ENCODE measurements around the gene MPI.

MPI gene

DNA sequence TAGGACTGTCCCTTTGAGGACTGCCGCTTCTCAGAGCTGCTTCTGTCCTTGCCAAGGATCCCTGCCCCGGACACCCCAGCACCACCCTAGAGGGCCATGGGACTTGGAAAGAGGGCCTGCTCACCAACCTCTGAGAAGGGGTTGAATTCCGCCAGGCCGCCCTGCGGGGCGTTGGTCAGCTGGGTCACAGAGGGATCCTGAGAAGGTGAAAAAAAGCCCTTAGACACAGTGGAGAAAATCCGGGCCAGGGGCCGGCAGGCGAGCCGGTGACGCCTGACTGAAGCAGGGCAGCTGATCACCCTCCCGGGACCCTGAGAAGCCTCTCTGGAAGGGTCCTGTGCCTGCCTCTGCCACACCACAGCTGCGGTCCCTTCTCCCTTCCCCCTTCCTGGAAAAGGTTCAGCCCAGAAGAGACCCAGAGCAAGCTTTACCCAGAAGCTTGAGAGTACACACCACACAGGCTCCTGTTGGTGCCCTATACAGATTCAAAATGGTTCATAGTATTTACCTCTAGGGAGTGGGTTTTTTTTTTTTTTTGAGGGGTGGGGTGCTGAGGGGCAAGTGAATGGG lies 35.3 kb upstream of the MPI start:
- peaks cover 55% of the 10 kb centered on the region for H3K36me3 ChIP-seq (replicated peaks)
- H3K9me3 ChIP-seq: no peaks in the 10 kb centered on the region
- no peaks in the 10 kb centered on the region for H3K27me3 ChIP-seq (ENCODE audit: low read depth)
- no peaks in the 10 kb centered on the region for H3K4me1 ChIP-seq
- H3K4me3 ChIP-seq: no peak overlapping the region
- no peak for DNase-seq (ENCODE audit: low spot score in 2 of 2)
- in situ Hi-C loops (cut with MboI; ENCODE audit: low sequenced_read_pairs): no loop called here

DNA sequence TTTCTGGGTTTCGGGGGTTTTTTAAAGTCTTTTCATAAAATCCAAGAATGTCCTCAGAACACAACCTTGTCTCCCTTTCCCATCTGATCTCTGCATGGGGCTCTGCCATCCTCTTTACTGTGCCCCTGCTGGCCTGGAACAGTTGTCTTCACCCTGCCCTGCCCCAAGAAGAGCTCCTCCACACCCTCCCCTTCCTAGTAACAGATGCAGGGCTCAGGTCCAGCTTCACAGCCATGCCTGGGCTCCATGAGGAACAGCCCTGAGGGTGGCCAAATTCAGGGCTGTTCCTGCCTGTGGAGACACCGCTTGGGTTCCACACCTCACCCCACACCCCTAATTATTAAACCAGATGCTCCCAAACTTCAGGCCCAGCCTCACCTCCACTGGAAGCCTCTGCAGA lies 34.0 kb upstream of the MPI start:
- Histone ChIP-seq H3K4me1 (no peaks in the 10 kb centered on the region), H3K27me3 (ENCODE audit: low read depth) (no peaks in the 10 kb centered on the region), H3K9me3 (no peaks in the 10 kb centered on the region), H3K36me3 (replicated peaks) (peaks cover 42% of the 10 kb centered on the region), H3K4me3 (no peak overlapping the region)
- DNase-seq (ENCODE audit: low spot score in 2 of 2): no peak
- in situ Hi-C loops (cut with MboI; ENCODE audit: low sequenced_read_pairs): no loop called here

GRCh38 chr15:74856537-74856936 lies 33.3 kb upstream of the MPI start:
- in situ Hi-C loops (cut with MboI; ENCODE audit: low sequenced_read_pairs): no loop called here
- H3K4me1 ChIP-seq: no peaks in the 10 kb centered on the region
- no peaks in the 10 kb centered on the region for H3K9me3 ChIP-seq
- no peaks in the 10 kb centered on the region for H3K27me3 ChIP-seq (ENCODE audit: low read depth)
- H3K36me3 ChIP-seq (replicated peaks): peaks cover 35% of the 10 kb centered on the region
- no peak overlapping the region for H3K4me3 ChIP-seq
- DNase-seq (ENCODE audit: low spot score in 2 of 2): no peak

GRCh38 chr15:74857082-74857655 lies 32.7 kb upstream of the MPI start:
- no peaks in the 10 kb centered on the region for H3K27me3 ChIP-seq (ENCODE audit: low read depth)
- H3K4me3 ChIP-seq: no peak overlapping the region
- in situ Hi-C loops (cut with MboI; ENCODE audit: low sequenced_read_pairs): no loop called here
- no peak for DNase-seq (ENCODE audit: low spot score in 2 of 2)
- no peaks in the 10 kb centered on the region for H3K9me3 ChIP-seq
- H3K36me3 ChIP-seq (replicated peaks): peaks cover 28% of the 10 kb centered on the region
- H3K4me1 ChIP-seq: no peaks in the 10 kb centered on the region

GRCh38 chr15:74857671-74858368 lies 32.0 kb upstream of the MPI start:
- Histone ChIP-seq H3K4me3 (no peak overlapping the region), H3K4me1 (no peaks in the 10 kb centered on the region), H3K36me3 (replicated peaks) (peaks cover 22% of the 10 kb centered on the region), H3K27me3 (ENCODE audit: low read depth) (no peaks in the 10 kb centered on the region), H3K9me3 (no peaks in the 10 kb centered on the region)
- in situ Hi-C loops (cut with MboI; ENCODE audit: low sequenced_read_pairs): no loop called here
- DNase-seq (ENCODE audit: low spot score in 2 of 2): no peak

GRCh38 chr15:74858369-74858740 lies 31.5 kb upstream of the MPI start:
- DNase-seq (ENCODE audit: low spot score in 2 of 2): no peak
- peaks cover 17% of the 10 kb centered on the region for H3K36me3 ChIP-seq (replicated peaks)
- no peak overlapping the region for H3K4me3 ChIP-seq
- no peaks in the 10 kb centered on the region for H3K9me3 ChIP-seq
- in situ Hi-C loops (cut with MboI; ENCODE audit: low sequenced_read_pairs): no loop called here
- no peaks in the 10 kb centered on the region for H3K4me1 ChIP-seq
- H3K27me3 ChIP-seq (ENCODE audit: low read depth): no peaks in the 10 kb centered on the region

- Histone ChIP-seq H3K27me3 (ENCODE audit: low read depth) (no peaks in the 10 kb centered on the region), H3K9me3 (peaks cover 2% of the 10 kb centered on the region; the same call in 1 of the 2 replicates), H3K36me3 (replicated peaks) (peaks cover 18% of the 10 kb centered on the region), H3K4me1 (no peaks in the 10 kb centered on the region), H3K4me3 (no peak overlapping the region)
- no peak for DNase-seq (ENCODE audit: low spot score in 2 of 2)
- in situ Hi-C loops (cut with MboI; ENCODE audit: low sequenced_read_pairs): no loop called here
Observed at GRCh38 chr15:74863239-74864056, 26.4 kb upstream of the MPI start.

- Histone ChIP-seq H3K27me3 (ENCODE audit: low read depth) (no peaks in the 10 kb centered on the region), H3K9me3 (peaks cover 2% of the 10 kb centered on the region; the same call in 1 of the 2 replicates), H3K4me1 (0 out of 2 replicates have a peak, but pooled peaks cover under 1% of the 10 kb centered on the region), H3K4me3 (no peak overlapping the region), H3K36me3 (replicated peaks) (peaks cover 27% of the 10 kb centered on the region)
- in situ Hi-C loops (cut with MboI; ENCODE audit: low sequenced_read_pairs): no loop called here
- DNase-seq (ENCODE audit: low spot score in 2 of 2): no peak
Observed at GRCh38 chr15:74864296-74864695, 25.5 kb upstream of the MPI start.

DNA sequence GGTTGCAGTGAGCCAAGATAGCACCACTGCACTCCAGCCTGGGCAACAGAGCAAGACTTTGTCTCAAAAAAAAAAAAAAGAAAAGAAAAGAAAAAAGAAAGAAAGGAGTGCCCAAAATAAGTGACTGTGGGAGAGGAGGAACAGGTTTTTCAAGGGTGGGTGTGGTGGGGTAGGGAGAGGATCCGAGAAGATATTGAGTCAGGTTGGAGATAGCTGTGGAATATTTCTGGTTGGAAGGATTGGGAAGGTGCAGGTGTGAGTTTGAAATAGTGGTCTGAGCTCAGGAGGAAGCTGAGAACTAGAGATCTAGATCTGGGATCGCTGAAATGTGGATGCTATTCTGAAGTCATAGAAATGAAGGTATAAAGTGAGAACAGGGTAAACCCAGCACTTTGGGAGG lies 24.5 kb upstream of the MPI start:
- H3K4me1 ChIP-seq: peaks cover 11% of the 10 kb centered on the region
- H3K27me3 ChIP-seq (ENCODE audit: low read depth): no peaks in the 10 kb centered on the region
- H3K36me3 ChIP-seq (replicated peaks): peaks cover 34% of the 10 kb centered on the region
- in situ Hi-C loops (cut with MboI; ENCODE audit: low sequenced_read_pairs): no loop called here
- peaks cover 2% of the 10 kb centered on the region; the same call in 1 of the 2 replicates for H3K9me3 ChIP-seq
- no peak overlapping the region for H3K4me3 ChIP-seq
- DNase-seq (ENCODE audit: low spot score in 2 of 2): no peak

DNA sequence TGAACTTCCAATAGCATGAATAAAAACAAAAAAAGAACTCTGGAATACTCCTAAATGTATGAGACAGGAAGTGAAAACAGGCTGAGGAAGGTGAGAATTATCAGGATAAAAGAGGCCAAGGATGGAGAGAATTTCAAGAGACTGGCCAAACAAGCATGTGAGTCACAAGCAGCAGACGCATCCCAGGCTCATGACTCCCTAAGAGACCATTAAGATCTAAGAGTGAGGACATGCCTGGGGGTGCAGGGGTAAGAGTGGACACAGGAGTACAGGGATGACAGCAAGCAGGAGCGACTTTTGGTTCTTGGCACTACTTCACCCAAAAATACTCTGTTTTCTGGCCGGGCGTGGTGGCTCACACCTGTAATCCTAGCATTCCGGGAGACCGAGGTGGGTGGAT lies 23.8 kb upstream of the MPI start:
- in situ Hi-C loops (cut with MboI; ENCODE audit: low sequenced_read_pairs): no loop called here
- DNase-seq (ENCODE audit: low spot score in 2 of 2): no peak
- no peaks in the 10 kb centered on the region for H3K27me3 ChIP-seq (ENCODE audit: low read depth)
- H3K4me1 ChIP-seq: peaks cover 19% of the 10 kb centered on the region
- no peak overlapping the region for H3K4me3 ChIP-seq
- H3K9me3 ChIP-seq: peaks cover 2% of the 10 kb centered on the region; the same call in 1 of the 2 replicates
- peaks cover 34% of the 10 kb centered on the region for H3K36me3 ChIP-seq (replicated peaks)

- no peak for DNase-seq (ENCODE audit: low spot score in 2 of 2)
- Histone ChIP-seq H3K36me3 (replicated peaks) (peaks cover 34% of the 10 kb centered on the region), H3K4me1 (peaks cover 26% of the 10 kb centered on the region), H3K27me3 (ENCODE audit: low read depth) (no peaks in the 10 kb centered on the region), H3K4me3 (no peak overlapping the region), H3K9me3 (peaks cover 2% of the 10 kb centered on the region; the same call in 1 of the 2 replicates)
- in situ Hi-C loops (cut with MboI; ENCODE audit: low sequenced_read_pairs): no loop called here
Observed at GRCh38 chr15:74867466-74868038, 22.3 kb upstream of the MPI start.

- DNase-seq (ENCODE audit: low spot score in 2 of 2): no peak
- H3K36me3 ChIP-seq (replicated peaks): peaks cover 34% of the 10 kb centered on the region
- H3K4me3 ChIP-seq: no peak overlapping the region
- no peaks in the 10 kb centered on the region for H3K27me3 ChIP-seq (ENCODE audit: low read depth)
- in situ Hi-C loops (cut with MboI; ENCODE audit: low sequenced_read_pairs): no loop called here
- peaks cover 2% of the 10 kb centered on the region; the same call in 1 of the 2 replicates for H3K9me3 ChIP-seq
- H3K4me1 ChIP-seq: peaks cover 26% of the 10 kb centered on the region
Observed at GRCh38 chr15:74868059-74868458, 21.8 kb upstream of the MPI start.

- no peak overlapping the region for H3K4me3 ChIP-seq
- H3K4me1 ChIP-seq: peaks cover 34% of the 10 kb centered on the region
- H3K27me3 ChIP-seq (ENCODE audit: low read depth): no peaks in the 10 kb centered on the region
- peaks cover 33% of the 10 kb centered on the region for H3K36me3 ChIP-seq (replicated peaks)
- no peak for DNase-seq (ENCODE audit: low spot score in 2 of 2)
- in situ Hi-C loops (cut with MboI; ENCODE audit: low sequenced_read_pairs): no loop called here
- peaks cover 2% of the 10 kb centered on the region; the same call in 1 of the 2 replicates for H3K9me3 ChIP-seq
Observed at GRCh38 chr15:74869372-74869725, 20.5 kb upstream of the MPI start.
